NCI-H2196 (cell line): ENCODE data around the gene ALAS1.

ENCODE experiments used
- DNase-seq: peaks from one replicate; lab custom pipeline; 2025; ENCODE audit not compliant: unreplicated experiment; lab: John Stamatoyannopoulos, UW

Gene ALAS1

GRCh38 chr3:52248816-52249547, 51.0 kb downstream of the ALAS1 start:
- no peak for DNase-seq

GRCh38 chr3:52249683-52250082, 51.7 kb downstream of the ALAS1 start:
- no peak for DNase-seq

GRCh38 chr3:52250122-52250521, 52.2 kb downstream of the ALAS1 start:
- DNase-seq: no peak

GRCh38 chr3:52253314-52254304, 55.6 kb downstream of the ALAS1 start:
- no peak for DNase-seq

- DNase-seq: no peak
These were observed 56.6 kb downstream of the ALAS1 start for GRCh38 chr3:52254608-52255007.

GRCh38 chr3:52256159-52256558, 58.2 kb downstream of the ALAS1 start:
- no peak for DNase-seq

- DNase-seq: no peak
These were observed 58.7 kb downstream of the ALAS1 start for GRCh38 chr3:52256622-52257021.

- no peak for DNase-seq
These were observed 60.0 kb downstream of the ALAS1 start for GRCh38 chr3:52257911-52258310.

GRCh38 chr3:52259035-52259434, 61.1 kb downstream of the ALAS1 start:
- DNase-seq: no peak

- no peak for DNase-seq
These were observed 61.5 kb downstream of the ALAS1 start for GRCh38 chr3:52259448-52259847.

GRCh38 chr3:52262447-52262846, 64.5 kb downstream of the ALAS1 start:
- DNase-seq: no peak
